HCT116 (cell line): Measurements from ENCODE around the gene ATG9A. TPM values are rescaled to one million over a fixed set of nuclear protein-coding genes. Genes with fewer than 3 reads are reported as not detected.

ENCODE experiments used
- ATAC-seq: fragments of 200-7000 bp; cut with Tn5 transposase; 2 replicates; pipeline ENCODE4 v1.9.1; 2020; ENCODE audit warnings: mild to moderate bottlenecking, moderate library complexity
- BruUV-seq: library from RNA; stranded (reverse); fragments of 400-500 nt; replicated peaks from 2 replicates; lab custom pipeline; 2021; lab: Mats Ljungman, UMichigan
- CTCF ChIA-PET: fragments of 300-600 bp; sonication (Branson Sonifier 250); formaldehyde crosslinking; loops from one replicate; lab custom pipeline; 2021; ENCODE audit warnings: antibody characterized with exemption; lab: Charles Lee
- POLR2A ChIA-PET: fragments of 300-600, 350-600 bp; sonication (Branson Sonifier 250); formaldehyde crosslinking; loops from one replicate; lab custom pipeline; 2021; ENCODE audit warnings: antibody characterized with exemption; lab: Charles Lee
- RAD21 ChIA-PET, 2 experiments: fragments of 300-600 bp; sonication (Branson Sonifier 250); formaldehyde crosslinking; loops; one replicate each; lab custom pipeline; 2023; ENCODE audit warnings: low total read pairs in 2 of 2; ENCODE audit not compliant: uncharacterized antibody in 2 of 2, unreplicated experiment in 2 of 2, low non-redundant PET in 1 of 2; lab: Charles Lee
- DNase-seq: peaks from one replicate; pipeline ENCODE4 v3.0.0-alpha.2; 2010; ENCODE audit warnings: low read depth, low spot score
- H2AFZ ChIP-seq: fragments of 200-600 bp; shearing (Covaris generic), sonication (generic); 2 replicates; pipeline ENCODE4 v1.6.1; 2017; ENCODE audit warnings: low read depth, mixed run types, mixed read lengths, antibody characterized with exemption, low read length; ENCODE audit not compliant: poor library complexity, severe bottlenecking
- H3K27ac ChIP-seq: 2 replicates; pipeline ENCODE4 v1.5.1; 2012; ENCODE audit warnings: low read depth, low read length
- H3K27me3 ChIP-seq: fragments of 200-600 bp; sonication (generic); 2 replicates; pipeline ENCODE4 v1.6.1; 2016; ENCODE audit warnings: mixed run types, low read length, mixed read lengths; ENCODE audit not compliant: insufficient read depth
- H3K36me3 ChIP-seq, 2 experiments: fragments of 200-500 bp in 1 of 2; fragments of 200-600 bp in 1 of 2; sonication (Bioruptor generic) in 1 of 2; sonication (generic) in 1 of 2; 2 replicates each; pipeline versions ENCODE4 v1.5.1 to v1.6.1; 2014 to 2016; ENCODE audit warnings: low read length in 2 of 2, inconsistent platforms in 1 of 2, mixed read lengths in 1 of 2, mixed run types in 1 of 2; ENCODE audit not compliant: insufficient read depth in 2 of 2, control insufficient read depth in 1 of 2
- H3K4me1 ChIP-seq, 2 experiments: fragments of 200-600 bp in 1 of 2; sonication (generic) in 1 of 2; 2 replicates each; pipeline versions ENCODE4 v1.5.1 to v1.6.1; 2012 to 2017; ENCODE audit warnings: low read length in 2 of 2, inconsistent platforms in 1 of 2, mild to moderate bottlenecking in 1 of 2, mixed read lengths in 1 of 2, mixed run types in 1 of 2, moderate library complexity in 1 of 2; ENCODE audit not compliant: insufficient read depth in 2 of 2, control insufficient read depth in 1 of 2
- H3K4me2 ChIP-seq: fragments of 200-600 bp; sonication (generic); 2 replicates; pipeline ENCODE4 v1.6.1; 2017; ENCODE audit warnings: mixed run types, low read length, mixed read lengths
- H3K4me3 ChIP-seq, 2 experiments: fragments of 200-600 bp in 1 of 2; sonication (generic) in 1 of 2; replicated peaks in 1 of 2; 2 replicates each; pipeline ENCODE4 v1.5.1; 2011 to 2016; ENCODE audit warnings: low read length in 2 of 2, control low read depth in 1 of 2, low read depth in 1 of 2, mild to moderate bottlenecking in 1 of 2, mixed read lengths in 1 of 2, mixed run types in 1 of 2
- H3K79me2 ChIP-seq: fragments of 200-600 bp; sonication (generic); 2 replicates; pipeline ENCODE4 v1.6.1; 2017; ENCODE audit warnings: mild to moderate bottlenecking, mixed run types, low read length, moderate library complexity, mixed read lengths; ENCODE audit not compliant: insufficient read depth
- H3K9ac ChIP-seq: fragments of 200-600 bp; sonication (generic); 2 replicates; pipeline ENCODE4 v1.6.1; 2016; ENCODE audit warnings: low read length, mixed read lengths
- H3K9me2 ChIP-seq: fragments of 200-600 bp; sonication (generic), shearing (Covaris generic); 2 replicates; pipeline ENCODE4 v1.6.1; 2017; ENCODE audit warnings: mixed run types, mild to moderate bottlenecking, moderate library complexity; ENCODE audit not compliant: insufficient read depth
- H3K9me3 ChIP-seq, 2 experiments: fragments of 200-500 bp in 1 of 2; fragments of 200-600 bp in 1 of 2; sonication (Bioruptor generic) in 1 of 2; sonication (generic) in 1 of 2; 2 replicates each; pipeline ENCODE4 v1.6.1; 2014 to 2017; ENCODE audit warnings: low read length in 2 of 2, mixed read lengths in 2 of 2, inconsistent platforms in 1 of 2, low read depth in 1 of 2, mild to moderate bottlenecking in 1 of 2, mixed run types in 1 of 2, moderate library complexity in 1 of 2; ENCODE audit not compliant: control insufficient read depth in 1 of 2, insufficient read depth in 1 of 2
- H4K20me1 ChIP-seq: fragments of 200-600 bp; sonication (generic), shearing (Covaris generic); 2 replicates; pipeline ENCODE4 v1.6.1; 2017; ENCODE audit warnings: mixed run types, mild to moderate bottlenecking, moderate library complexity; ENCODE audit not compliant: insufficient read depth
- EGR1 ChIP-seq: IDR thresholded peaks from 2 replicates; pipeline ENCODE4 v1.6.1; 2012; ENCODE audit warnings: low read depth
- ELF1 ChIP-seq: IDR thresholded peaks from 2 replicates; pipeline ENCODE4 v1.6.1; 2012; ENCODE audit warnings: low read depth, borderline replicate concordance
- EZH2 ChIP-seq: fragments of 200-600 bp; sonication (generic); IDR thresholded peaks from 2 replicates; pipeline ENCODE4 v1.6.1; 2017; ENCODE audit warnings: antibody characterized with exemption, mixed run types
- EZH2phosphoT487 ChIP-seq: fragments of 200-600 bp; IDR thresholded peaks from 2 replicates; pipeline ENCODE4 v1.6.1; 2018; ENCODE audit warnings: antibody characterized with exemption, borderline replicate concordance
- FOSL1 ChIP-seq: IDR thresholded peaks from 2 replicates; pipeline ENCODE4 v1.6.1; 2012; ENCODE audit warnings: low read depth
- JUND ChIP-seq: IDR thresholded peaks from 2 replicates; pipeline ENCODE4 v1.6.1; 2012
- POLR2A ChIP-seq: IDR thresholded peaks from 2 replicates; pipeline ENCODE4 v1.7.0; 2011; ENCODE audit warnings: borderline replicate concordance; ENCODE audit not compliant: insufficient read depth, insufficient read length; ENCODE audit errors: extremely low read depth
- POLR2AphosphoS5 ChIP-seq: IDR thresholded peaks from 2 replicates; pipeline ENCODE4 v1.6.1; 2011; ENCODE audit warnings: mild to moderate bottlenecking, low read depth, low read length, moderate library complexity
- SIN3A ChIP-seq: IDR thresholded peaks from 2 replicates; pipeline ENCODE4 v1.6.1; 2012; ENCODE audit warnings: low read depth
- SP1 ChIP-seq: IDR thresholded peaks from 2 replicates; pipeline ENCODE4 v1.6.1; 2012; ENCODE audit warnings: low read depth
- SRF ChIP-seq: IDR thresholded peaks from 2 replicates; pipeline ENCODE4 v1.6.1; 2012; ENCODE audit warnings: low read depth
- YY1 ChIP-seq: IDR thresholded peaks from 2 replicates; pipeline ENCODE4 v1.6.1; 2011; ENCODE audit warnings: low read length, low read depth, moderate library complexity, mild to moderate bottlenecking; ENCODE audit not compliant: insufficient replicate concordance; ENCODE audit errors: extremely low read depth
- ZFX ChIP-seq: fragments of 450-650 bp; IDR thresholded peaks from 2 replicates; pipeline ENCODE4 v1.6.1; 2017
- ZNF274 ChIP-seq: fragments of 200-500 bp; sonication (Bioruptor generic); IDR thresholded peaks from 2 replicates; pipeline ENCODE4 v1.6.1; 2014; ENCODE audit warnings: mild to moderate bottlenecking, low read depth, low read length, inconsistent platforms
- intact Hi-C: fragments of 100-400 bp; cut with micrococcal nuclease; formaldehyde crosslinking; loops from 2 replicates; pipeline ENCODE4 v1.10.0; 2022
- total RNA-seq: library from RNA; stranded (reverse); gene quantifications from one replicate; pipeline ENCODE4 v1.2.1, GENCODE V29; 2021; ENCODE audit not compliant: unreplicated experiment
- TF ChIP-seq, protein P1 (sequence below): IDR thresholded peaks from 2 replicates; pipeline ENCODE4 v1.6.1; 2011; ENCODE audit warnings: mild to moderate bottlenecking, low read length, moderate library complexity; ENCODE audit not compliant: insufficient replicate concordance; ENCODE audit errors: extremely low read depth
- TF ChIP-seq, protein P2 (sequence below), 3 experiments: fragments of 200-600 bp in 1 of 3; sonication (generic) in 1 of 3; IDR thresholded peaks in 2 of 3; conservative IDR thresholded peaks in 1 of 3; 2 replicates each; pipeline ENCODE4 v1.5.1; 2012 to 2017; ENCODE audit warnings: low read depth in 2 of 3, low read length in 2 of 3, antibody characterized with exemption in 1 of 3, borderline replicate concordance in 1 of 3, control low read depth in 1 of 3, mild to moderate bottlenecking in 1 of 3, mixed read lengths in 1 of 3, mixed run types in 1 of 3, moderate library complexity in 1 of 3; ENCODE audit not compliant: insufficient read depth in 1 of 3
- TF ChIP-seq, protein P3 (sequence below): IDR thresholded peaks from 2 replicates; pipeline ENCODE4 v1.6.1; 2012
- TF ChIP-seq, protein P4 (sequence below): IDR thresholded peaks from 2 replicates; pipeline ENCODE4 v1.6.1; 2012; ENCODE audit warnings: low read depth

The ATG9A gene
- total RNA-seq, 1 experiment from 2014 or later = 51.8 TPM

DNA sequence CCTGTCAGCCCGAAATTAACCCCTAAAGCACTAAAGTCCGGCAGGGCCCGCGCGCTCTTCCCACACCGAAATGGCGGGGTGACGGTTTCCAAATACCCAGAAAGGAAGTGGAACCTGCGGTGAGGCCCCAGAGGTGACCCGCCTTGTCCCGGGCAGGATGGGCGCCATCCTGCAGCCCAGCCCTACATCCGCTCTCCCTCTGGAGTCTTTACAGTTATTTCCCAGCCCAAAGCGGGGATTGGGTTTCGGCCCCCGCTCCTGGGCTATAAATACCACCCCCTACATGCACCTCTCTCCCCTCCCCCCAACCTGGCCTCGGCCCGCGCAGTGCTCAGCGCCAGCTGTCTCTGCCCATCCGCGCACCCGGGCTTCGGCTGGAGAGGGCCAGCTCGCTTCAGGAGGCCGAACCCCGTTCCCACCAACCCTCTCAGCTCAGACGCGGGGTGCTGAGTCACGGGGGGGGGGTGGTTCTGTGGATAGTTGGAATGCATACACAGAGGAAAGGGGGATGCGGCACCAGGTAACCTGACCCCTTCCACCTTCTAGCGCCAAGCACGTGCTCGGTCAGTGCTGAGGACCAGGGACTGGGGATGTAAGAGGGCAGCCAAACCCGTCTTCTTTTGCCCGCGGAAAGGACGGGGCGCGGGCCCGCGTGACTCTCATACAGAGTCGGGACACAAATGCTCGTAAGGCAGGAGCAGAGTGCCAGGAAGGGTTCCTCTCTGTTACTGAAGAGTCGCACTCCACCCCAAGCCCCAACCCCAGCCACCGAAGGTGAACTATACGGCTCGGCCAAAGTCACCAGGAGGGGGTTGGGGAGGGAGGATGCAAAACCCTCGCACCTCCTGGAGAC is 23.7 kb upstream of the ATG9A start, which contains the start of gene TUBA4B:
TUBA4B (plus strand) TSS at position 344 of the 853 bp plus-strand sequence; CDS start at position 509, 165 bp downstream.
- no peak for DNase-seq
- Histone ChIP-seq H3K9ac (peak within 1 kb of the TSS; percentile 77), H3K27ac (peak within 1 kb of the TSS; percentile 55), H3K4me1 (peaks cover 31 to 60% of the 10 kb centered on the region in 2 experiments), H3K4me2 (peak within 1 kb of the TSS; percentile 97), H3K4me3 (peak within 1 kb of the TSS; percentile 69 to 84), H3K9me2 (no peaks in the 10 kb centered on the region), H3K27me3 (peaks cover 5% of the 10 kb centered on the region; the same call in 1 of the 2 replicates), H3K79me2 (peaks cover 20% of the 10 kb centered on the region; the same call in 1 of the 2 replicates), H3K9me3 (no peaks in the 10 kb centered on the region), H2AFZ (peak within 1 kb of the TSS; percentile 74), H3K36me3 (peaks cover 0 to 3% of the 10 kb centered on the region in 2 experiments; a peak in 1 of 4 replicates), H4K20me1 (no peaks in the 10 kb centered on the region)
- ChIA-PET CTCF (interaction anchor here (0.7 to 2.3 kb wide), 5 partner anchors 24 to 42 kb away, joined by 3 to 8 read pairs (median 6); partner anchors contain the start of gene DNAJB2), POLR2A (interaction anchor here (0.6 to 2.0 kb wide), 8 partner anchors 8 to 302 kb away, joined by 3 to 7 read pairs (median 4); partner anchors contain the start of genes DNAJB2, GLB1L and STK16), RAD21 (interaction anchor here (0.7 kb wide), 2 partner anchors 21 to 128 kb away, joined by 4 to 5 read pairs; no protein-coding TSS in a partner anchor)
- TSS peak; percentile 68 for BruUV-seq
- intact Hi-C loops = loop anchor here (2.0 kb wide), 1 partner anchor 42 kb away; no protein-coding TSS in a partner anchor
- peak; percentile 40 for ATAC-seq
- TF ChIP-seq SP1 (no peak), YY1 (no peak), SIN3A (no peak), JUND (no peak), EZH2 (no peak), EGR1 (no peak), ZNF274 (no peak), EZH2phosphoT487 (no peak), SRF (no peak), ELF1 (no peak), POLR2AphosphoS5 (no peak), ZFX (no peak), POLR2A (no peak), FOSL1 (no peak)
- TF ChIP-seq, protein P1, sequence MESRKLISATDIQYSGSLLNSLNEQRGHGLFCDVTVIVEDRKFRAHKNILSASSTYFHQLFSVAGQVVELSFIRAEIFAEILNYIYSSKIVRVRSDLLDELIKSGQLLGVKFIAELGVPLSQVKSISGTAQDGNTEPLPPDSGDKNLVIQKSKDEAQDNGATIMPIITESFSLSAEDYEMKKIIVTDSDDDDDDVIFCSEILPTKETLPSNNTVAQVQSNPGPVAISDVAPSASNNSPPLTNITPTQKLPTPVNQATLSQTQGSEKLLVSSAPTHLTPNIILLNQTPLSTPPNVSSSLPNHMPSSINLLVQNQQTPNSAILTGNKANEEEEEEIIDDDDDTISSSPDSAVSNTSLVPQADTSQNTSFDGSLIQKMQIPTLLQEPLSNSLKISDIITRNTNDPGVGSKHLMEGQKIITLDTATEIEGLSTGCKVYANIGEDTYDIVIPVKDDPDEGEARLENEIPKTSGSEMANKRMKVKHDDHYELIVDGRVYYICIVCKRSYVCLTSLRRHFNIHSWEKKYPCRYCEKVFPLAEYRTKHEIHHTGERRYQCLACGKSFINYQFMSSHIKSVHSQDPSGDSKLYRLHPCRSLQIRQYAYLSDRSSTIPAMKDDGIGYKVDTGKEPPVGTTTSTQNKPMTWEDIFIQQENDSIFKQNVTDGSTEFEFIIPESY = no peak
- TF ChIP-seq, protein P2, sequence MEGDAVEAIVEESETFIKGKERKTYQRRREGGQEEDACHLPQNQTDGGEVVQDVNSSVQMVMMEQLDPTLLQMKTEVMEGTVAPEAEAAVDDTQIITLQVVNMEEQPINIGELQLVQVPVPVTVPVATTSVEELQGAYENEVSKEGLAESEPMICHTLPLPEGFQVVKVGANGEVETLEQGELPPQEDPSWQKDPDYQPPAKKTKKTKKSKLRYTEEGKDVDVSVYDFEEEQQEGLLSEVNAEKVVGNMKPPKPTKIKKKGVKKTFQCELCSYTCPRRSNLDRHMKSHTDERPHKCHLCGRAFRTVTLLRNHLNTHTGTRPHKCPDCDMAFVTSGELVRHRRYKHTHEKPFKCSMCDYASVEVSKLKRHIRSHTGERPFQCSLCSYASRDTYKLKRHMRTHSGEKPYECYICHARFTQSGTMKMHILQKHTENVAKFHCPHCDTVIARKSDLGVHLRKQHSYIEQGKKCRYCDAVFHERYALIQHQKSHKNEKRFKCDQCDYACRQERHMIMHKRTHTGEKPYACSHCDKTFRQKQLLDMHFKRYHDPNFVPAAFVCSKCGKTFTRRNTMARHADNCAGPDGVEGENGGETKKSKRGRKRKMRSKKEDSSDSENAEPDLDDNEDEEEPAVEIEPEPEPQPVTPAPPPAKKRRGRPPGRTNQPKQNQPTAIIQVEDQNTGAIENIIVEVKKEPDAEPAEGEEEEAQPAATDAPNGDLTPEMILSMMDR (IDR thresholded peaks at IDR 0.05 in 2 of 3, conservative IDR thresholded peaks at IDR 0.05 in 1 of 3; ENCODE audit: borderline replicate concordance in 1 of 3, insufficient read depth in 1 of 3, low read depth in 2 of 3, low read length in 2 of 3) = no peak
- TF ChIP-seq, protein P3, sequence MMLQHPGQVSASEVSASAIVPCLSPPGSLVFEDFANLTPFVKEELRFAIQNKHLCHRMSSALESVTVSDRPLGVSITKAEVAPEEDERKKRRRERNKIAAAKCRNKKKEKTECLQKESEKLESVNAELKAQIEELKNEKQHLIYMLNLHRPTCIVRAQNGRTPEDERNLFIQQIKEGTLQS = no peak
- TF ChIP-seq, protein P4, sequence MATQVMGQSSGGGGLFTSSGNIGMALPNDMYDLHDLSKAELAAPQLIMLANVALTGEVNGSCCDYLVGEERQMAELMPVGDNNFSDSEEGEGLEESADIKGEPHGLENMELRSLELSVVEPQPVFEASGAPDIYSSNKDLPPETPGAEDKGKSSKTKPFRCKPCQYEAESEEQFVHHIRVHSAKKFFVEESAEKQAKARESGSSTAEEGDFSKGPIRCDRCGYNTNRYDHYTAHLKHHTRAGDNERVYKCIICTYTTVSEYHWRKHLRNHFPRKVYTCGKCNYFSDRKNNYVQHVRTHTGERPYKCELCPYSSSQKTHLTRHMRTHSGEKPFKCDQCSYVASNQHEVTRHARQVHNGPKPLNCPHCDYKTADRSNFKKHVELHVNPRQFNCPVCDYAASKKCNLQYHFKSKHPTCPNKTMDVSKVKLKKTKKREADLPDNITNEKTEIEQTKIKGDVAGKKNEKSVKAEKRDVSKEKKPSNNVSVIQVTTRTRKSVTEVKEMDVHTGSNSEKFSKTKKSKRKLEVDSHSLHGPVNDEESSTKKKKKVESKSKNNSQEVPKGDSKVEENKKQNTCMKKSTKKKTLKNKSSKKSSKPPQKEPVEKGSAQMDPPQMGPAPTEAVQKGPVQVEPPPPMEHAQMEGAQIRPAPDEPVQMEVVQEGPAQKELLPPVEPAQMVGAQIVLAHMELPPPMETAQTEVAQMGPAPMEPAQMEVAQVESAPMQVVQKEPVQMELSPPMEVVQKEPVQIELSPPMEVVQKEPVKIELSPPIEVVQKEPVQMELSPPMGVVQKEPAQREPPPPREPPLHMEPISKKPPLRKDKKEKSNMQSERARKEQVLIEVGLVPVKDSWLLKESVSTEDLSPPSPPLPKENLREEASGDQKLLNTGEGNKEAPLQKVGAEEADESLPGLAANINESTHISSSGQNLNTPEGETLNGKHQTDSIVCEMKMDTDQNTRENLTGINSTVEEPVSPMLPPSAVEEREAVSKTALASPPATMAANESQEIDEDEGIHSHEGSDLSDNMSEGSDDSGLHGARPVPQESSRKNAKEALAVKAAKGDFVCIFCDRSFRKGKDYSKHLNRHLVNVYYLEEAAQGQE = no peak
